ENCODE data around the gene CMTM2. TPM values are rescaled to one million over a fixed set of nuclear protein-coding genes. Genes with fewer than 3 reads are reported as not detected.

The CMTM2 gene
- total and polyA plus RNA-seq, 2 of the 4 experiments (the other 2 are of a cell fraction) = not detected

GRCh38 chr16:66600477-66600876 lies 21.2 kb downstream of the CMTM2 start:
- BruUV-seq (replicated peaks) = no TSS peak
- ATAC-seq (ENCODE audit: low read depth) = no peak
- CTCF ChIA-PET = interaction anchor here (1.1 kb wide), 1 partner anchor 194 kb away, joined by 4 read pairs; no protein-coding TSS in a partner anchor

More at GRCh38 chr16:66600477-66600876, 21.2 kb downstream of the CMTM2 start:
- Histone ChIP-seq H3K4me1 (ENCODE audit: control insufficient read depth, insufficient read depth, low read length) (peaks cover 3% of the 10 kb centered on the region; the same call in 1 of the 2 replicates), H3K9me3 (ENCODE audit: control insufficient read depth, insufficient read depth, low read length) (peaks cover 5% of the 10 kb centered on the region; the same call in 1 of the 2 replicates), H2BK15ac (ENCODE audit: low read depth, low read length) (no peak overlapping the region), H2AK9ac (replicated peaks; ENCODE audit: low read depth, low read length, poor library complexity) (no peak overlapping the region), H4K20me1 (ENCODE audit: insufficient read depth, low read length) (no peaks in the 10 kb centered on the region), H3K4me2 (ENCODE audit: low read depth, low read length) (no peak overlapping the region), H2AFZ (replicated peaks; ENCODE audit: low read length, poor library complexity) (no peak overlapping the region), H3K36me3 (ENCODE audit: control insufficient read depth, insufficient read depth, low read length) (no peaks in the 10 kb centered on the region), H3K18ac (ENCODE audit: low read depth, low read length) (no peak overlapping the region), H3K23ac (ENCODE audit: low read depth, low read length) (no peak overlapping the region), H2BK5ac (ENCODE audit: low read depth, low read length, poor library complexity, severe bottlenecking) (no peak overlapping the region), H3K4me3 (ENCODE audit: insufficient read depth, low read depth, low read length) (no peak overlapping the region), H3K4ac (ENCODE audit: low read depth, low read length) (no peak overlapping the region), H3K9me1 (ENCODE audit: insufficient read depth, low read length) (no peaks in the 10 kb centered on the region), H3K9ac (ENCODE audit: low read depth, low read length) (no peak overlapping the region), H2BK20ac (ENCODE audit: low read depth, low read length) (no peak overlapping the region), H3K56ac (ENCODE audit: extremely low read depth, insufficient read depth, low read length) (no peak overlapping the region), H2BK120ac (ENCODE audit: low read depth, low read length) (no peak overlapping the region), H3K27me3 (ENCODE audit: control insufficient read depth, insufficient read depth, low read length) (peaks cover 8% of the 10 kb centered on the region), H3K27ac (ENCODE audit: insufficient read depth, low read length) (no peak overlapping the region), H4K91ac (ENCODE audit: insufficient read depth, low read depth, low read length) (no peak overlapping the region), H4K5ac (ENCODE audit: low read depth, low read length) (no peak overlapping the region), H3K14ac (replicated peaks; ENCODE audit: low read depth, low read length) (no peak overlapping the region), H4K8ac (ENCODE audit: low read depth in 2 of 2, low read length in 2 of 2) (no peak overlapping the region), H3K79me1 (ENCODE audit: low read depth in 1 of 2, low read length in 2 of 2) (peaks cover 0 to 14% of the 10 kb centered on the region in 2 experiments; a peak in 2 of 4 replicates), H2AK5ac (ENCODE audit: low read depth, low read length) (no peak overlapping the region)
- TF ChIP-seq MAFK (IDR thresholded peaks at IDR 0.05; ENCODE audit: low read depth, low read length) (no peak), USF2 (IDR thresholded peaks at IDR 0.05; ENCODE audit: low read depth, low read length) (no peak), NFE2L2 (IDR thresholded peaks at IDR 0.05; ENCODE audit: low read depth, low read length) (no peak), MXI1 (IDR thresholded peaks at IDR 0.05; ENCODE audit: borderline replicate concordance, low read depth, low read length) (no peak), CTCF (conservative IDR thresholded peaks at IDR 0.05; ENCODE audit: low read depth, low read length) (no peak), RAD21 (IDR thresholded peaks at IDR 0.05; ENCODE audit: low read length) (no peak), ELK1 (IDR thresholded peaks at IDR 0.05; ENCODE audit: borderline replicate concordance, low read depth, low read length) (no peak), RCOR1 (IDR thresholded peaks at IDR 0.05; ENCODE audit: insufficient replicate concordance, low read length) (no peak), FOS (IDR thresholded peaks at IDR 0.05; ENCODE audit: low read depth, low read length) (no peak), CEBPB (IDR thresholded peaks at IDR 0.05; ENCODE audit: low read depth, low read length) (no peak), CHD1 (IDR thresholded peaks at IDR 0.05; ENCODE audit: low read depth, low read length) (no peak), RFX5 (IDR thresholded peaks at IDR 0.05; ENCODE audit: low read depth, low read length) (no peak), BHLHE40 (IDR thresholded peaks at IDR 0.05; ENCODE audit: low read depth, low read length) (no peak)
- dilution Hi-C loops (cut with HindIII; ENCODE audit: low sequenced_read_pairs, unreplicated experiment) = no loop called here
- intact Hi-C loops (cut with micrococcal nuclease) = no loop called here
- 100% methylated on average over 1 of the region's 1 CpG; no CpG with 5 or more reads in 1 of the 2 experiments for WGBS, 2 experiments (ENCODE audit: extremely low coverage in 2 of 2, insufficient read length in 1 of 2)
- DNase-seq = no peak
- POLR2A ChIA-PET (ENCODE audit: unreplicated experiment) = no interaction called here
- in situ Hi-C loops (cut with MboI; ENCODE audit: low sequenced_read_pairs) = loop anchor here (5.0 kb wide), 2 partner anchors 48 to 193 kb away; partner anchors contain the start of genes CKLF and TK2
